Progenitor cell of endocrine pancreas (in vitro differentiated cells): ENCODE results near the gene CES2. TPM values are rescaled to one million over a fixed set of nuclear protein-coding genes. Genes with fewer than 3 reads are reported as not detected.

Source experiments
- DNase-seq: peaks from one replicate; pipeline ENCODE4 v3.0.0; 2021; ENCODE audit warnings: low spot score; ENCODE audit not compliant: unreplicated experiment
- H3K27ac Mint-ChIP-seq: 2 replicates; pipeline ENCODE4 v1.8.0; 2021; ENCODE audit warnings: mild to moderate bottlenecking, moderate library complexity, mixed read lengths
- H3K27me3 Mint-ChIP-seq: 2 replicates; pipeline ENCODE4 v1.8.0; 2021; ENCODE audit warnings: mixed read lengths
- H3K36me3 Mint-ChIP-seq: 2 replicates; pipeline ENCODE4 v1.8.0; 2022; ENCODE audit warnings: mixed read lengths; ENCODE audit not compliant: insufficient read depth
- H3K4me1 Mint-ChIP-seq: 2 replicates; pipeline ENCODE4 v1.8.0; 2021; ENCODE audit warnings: low read depth, mixed read lengths
- H3K4me3 Mint-ChIP-seq: 2 replicates; pipeline ENCODE4 v1.8.0; 2021; ENCODE audit warnings: low read depth, mild to moderate bottlenecking, moderate library complexity, mixed read lengths
- H3K9me3 Mint-ChIP-seq: 2 replicates; pipeline ENCODE4 v1.8.0; 2021; ENCODE audit warnings: low read depth, mixed read lengths
- CTCF ChIP-seq: fragments of 200-600 bp; sonication (generic); IDR thresholded peaks from one replicate; pipeline ENCODE4 v1.5.0; 2021; ENCODE audit warnings: antibody characterized with exemption, mild to moderate bottlenecking; ENCODE audit not compliant: unreplicated experiment
- total RNA-seq: library from RNA; stranded (reverse); gene quantifications from 2 replicates; pipeline ENCODE4 v1.2.1, GENCODE V29; 2021

Gene CES2
- total RNA-seq, 1 donor from 2014 or later = 43.9 TPM

- Mint-ChIP-seq H3K9me3 (no peaks in the 10 kb centered on the region), H3K4me3 (no peak overlapping the region), H3K4me1 (peaks cover 2% of the 10 kb centered on the region), H3K27me3 (peaks cover 24% of the 10 kb centered on the region), H3K36me3 (no peaks in the 10 kb centered on the region), H3K27ac (no peak overlapping the region)
- no peak for TF ChIP-seq CTCF
- no peak for DNase-seq
These were observed 23.8 kb downstream of the CES2 start for GRCh38 chr16:66958857-66959703.

GRCh38 chr16:66959704-66960161 lies 24.4 kb downstream of the CES2 start:
- Mint-ChIP-seq H3K4me3 (no peak overlapping the region), H3K36me3 (no peaks in the 10 kb centered on the region), H3K27ac (no peak overlapping the region), H3K4me1 (peaks cover 2% of the 10 kb centered on the region), H3K27me3 (peaks cover 27% of the 10 kb centered on the region), H3K9me3 (no peaks in the 10 kb centered on the region)
- DNase-seq = no peak
- no peak for TF ChIP-seq CTCF

GRCh38 chr16:66960270-66960669 lies 25.0 kb downstream of the CES2 start:
- H3K27me3 Mint-ChIP-seq = peaks cover 31% of the 10 kb centered on the region
- peaks cover 2% of the 10 kb centered on the region for H3K4me1 Mint-ChIP-seq
- no peaks in the 10 kb centered on the region for H3K36me3 Mint-ChIP-seq
- no peak overlapping the region for H3K27ac Mint-ChIP-seq
- no peaks in the 10 kb centered on the region for H3K9me3 Mint-ChIP-seq
- no peak overlapping the region for H3K4me3 Mint-ChIP-seq
- TF ChIP-seq CTCF = no peak
- DNase-seq = no peak

- TF ChIP-seq CTCF = peak; percentile 91
- peak; percentile 60 for DNase-seq
These were observed 25.9 kb downstream of the CES2 start, which contains the start of gene CES3 for GRCh38 chr16:66961065-66961744. Gene CES3, plus strand, starts transcription at chr16:66961266. Its CDS starts 42 bp downstream, at chr16:66961308.

GRCh38 chr16:66961914-66962313 lies 26.6 kb downstream of the CES2 start:
- no peak for DNase-seq
- H3K4me1 Mint-ChIP-seq = peaks cover 2% of the 10 kb centered on the region
- H3K4me3 Mint-ChIP-seq = no peak overlapping the region
- no peaks in the 10 kb centered on the region for H3K36me3 Mint-ChIP-seq
- peaks cover 34% of the 10 kb centered on the region for H3K27me3 Mint-ChIP-seq
- H3K9me3 Mint-ChIP-seq = no peaks in the 10 kb centered on the region
- no peak for TF ChIP-seq CTCF
- no peak overlapping the region for H3K27ac Mint-ChIP-seq

More at GRCh38 chr16:66961065-66961744, 25.9 kb downstream of the CES2 start, which contains the start of gene CES3:
- Mint-ChIP-seq H3K4me1 (peaks cover 2% of the 10 kb centered on the region), H3K36me3 (no peaks in the 10 kb centered on the region), H3K9me3 (no peaks in the 10 kb centered on the region), H3K4me3 (peak within 1 kb of the TSS; percentile 66), H3K27ac (no peak within 1 kb of the TSS), H3K27me3 (peaks cover 32% of the 10 kb centered on the region)
